Measurements from ENCODE around the gene TEC. TPM values are rescaled to one million over a fixed set of nuclear protein-coding genes. Genes with fewer than 3 reads are reported as not detected.

The TEC gene
- total and polyA plus RNA-seq, 2 experiments from 2014 or later, result 2.9 to 3.0 TPM

DNA sequence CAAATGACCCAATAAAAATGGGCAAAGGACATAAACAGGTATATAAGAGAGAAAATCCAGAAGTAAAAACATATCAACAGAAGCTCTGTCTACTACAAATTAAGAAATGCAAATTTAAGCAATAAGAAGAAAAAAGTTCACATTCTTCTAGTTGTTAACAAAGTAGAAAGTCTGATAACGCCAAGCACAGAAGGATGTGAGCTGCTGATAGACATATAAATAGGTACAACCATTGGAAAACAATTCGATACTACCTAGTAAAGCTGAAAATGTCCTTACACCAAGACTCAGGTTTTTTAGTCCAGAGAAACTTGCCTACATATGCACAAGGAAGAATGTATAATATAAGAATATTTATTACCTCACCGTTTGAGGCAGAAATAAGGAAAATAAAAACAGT is 35.9 kb upstream of the TEC start:
- ATAC-seq (no peak), DNase-seq (ENCODE audit: low spot score) (no peak)
- Histone ChIP-seq H3K36me3 (ENCODE audit: insufficient read depth) (no peaks in the 10 kb centered on the region), H4K20me1 (replicated peaks; ENCODE audit: insufficient read depth) (no peaks in the 10 kb centered on the region), H3K4me2 (no peak overlapping the region), H3K27me3 (ENCODE audit: insufficient read depth) (no peaks in the 10 kb centered on the region), H2AFZ (no peak overlapping the region), H3K9me2 (ENCODE audit: insufficient read depth) (no peaks in the 10 kb centered on the region), H3K79me2 (replicated peaks; ENCODE audit: insufficient read depth) (no peaks in the 10 kb centered on the region), H3F3A (replicated peaks; ENCODE audit: low read depth) (no peaks in the 10 kb centered on the region), H3K27ac (ENCODE audit: low read depth) (no peak overlapping the region), H3K4me3 (no peak overlapping the region), H3K4me1 (ENCODE audit: insufficient read depth) (no peaks in the 10 kb centered on the region)
- Mint-ChIP-seq H3K9me3 (no peaks in the 10 kb centered on the region), H3K27me3 (ENCODE audit: insufficient read depth, low read depth, poor library complexity) (no peaks in the 10 kb centered on the region), H3K36me3 (ENCODE audit: low read depth) (no peaks in the 10 kb centered on the region), H3K4me3 (no peak overlapping the region), H3K27ac (no peak overlapping the region), H3K4me1 (peaks cover 2% of the 10 kb centered on the region; the same call in 1 of the 3 replicates)
- TF ChIP-seq, protein P1, sequence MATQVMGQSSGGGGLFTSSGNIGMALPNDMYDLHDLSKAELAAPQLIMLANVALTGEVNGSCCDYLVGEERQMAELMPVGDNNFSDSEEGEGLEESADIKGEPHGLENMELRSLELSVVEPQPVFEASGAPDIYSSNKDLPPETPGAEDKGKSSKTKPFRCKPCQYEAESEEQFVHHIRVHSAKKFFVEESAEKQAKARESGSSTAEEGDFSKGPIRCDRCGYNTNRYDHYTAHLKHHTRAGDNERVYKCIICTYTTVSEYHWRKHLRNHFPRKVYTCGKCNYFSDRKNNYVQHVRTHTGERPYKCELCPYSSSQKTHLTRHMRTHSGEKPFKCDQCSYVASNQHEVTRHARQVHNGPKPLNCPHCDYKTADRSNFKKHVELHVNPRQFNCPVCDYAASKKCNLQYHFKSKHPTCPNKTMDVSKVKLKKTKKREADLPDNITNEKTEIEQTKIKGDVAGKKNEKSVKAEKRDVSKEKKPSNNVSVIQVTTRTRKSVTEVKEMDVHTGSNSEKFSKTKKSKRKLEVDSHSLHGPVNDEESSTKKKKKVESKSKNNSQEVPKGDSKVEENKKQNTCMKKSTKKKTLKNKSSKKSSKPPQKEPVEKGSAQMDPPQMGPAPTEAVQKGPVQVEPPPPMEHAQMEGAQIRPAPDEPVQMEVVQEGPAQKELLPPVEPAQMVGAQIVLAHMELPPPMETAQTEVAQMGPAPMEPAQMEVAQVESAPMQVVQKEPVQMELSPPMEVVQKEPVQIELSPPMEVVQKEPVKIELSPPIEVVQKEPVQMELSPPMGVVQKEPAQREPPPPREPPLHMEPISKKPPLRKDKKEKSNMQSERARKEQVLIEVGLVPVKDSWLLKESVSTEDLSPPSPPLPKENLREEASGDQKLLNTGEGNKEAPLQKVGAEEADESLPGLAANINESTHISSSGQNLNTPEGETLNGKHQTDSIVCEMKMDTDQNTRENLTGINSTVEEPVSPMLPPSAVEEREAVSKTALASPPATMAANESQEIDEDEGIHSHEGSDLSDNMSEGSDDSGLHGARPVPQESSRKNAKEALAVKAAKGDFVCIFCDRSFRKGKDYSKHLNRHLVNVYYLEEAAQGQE (IDR thresholded peaks at IDR 0.05; ENCODE audit: unreplicated experiment), result no peak
- TF ChIP-seq EZH2phosphoT487 (IDR thresholded peaks at IDR 0.05; ENCODE audit: unreplicated experiment) (no peak), NANOG (IDR thresholded peaks at IDR 0.05; ENCODE audit: borderline replicate concordance) (no peak), STAT1 (IDR thresholded peaks at IDR 0.05; ENCODE audit: unreplicated experiment) (no peak), ZNF331 (CRISPR knock-in tag; IDR thresholded peaks at IDR 0.05; ENCODE audit: low read depth) (no peak), JUNB (IDR thresholded peaks at IDR 0.05; ENCODE audit: unreplicated experiment) (no peak)
- TF ChIP-seq, protein P2, sequence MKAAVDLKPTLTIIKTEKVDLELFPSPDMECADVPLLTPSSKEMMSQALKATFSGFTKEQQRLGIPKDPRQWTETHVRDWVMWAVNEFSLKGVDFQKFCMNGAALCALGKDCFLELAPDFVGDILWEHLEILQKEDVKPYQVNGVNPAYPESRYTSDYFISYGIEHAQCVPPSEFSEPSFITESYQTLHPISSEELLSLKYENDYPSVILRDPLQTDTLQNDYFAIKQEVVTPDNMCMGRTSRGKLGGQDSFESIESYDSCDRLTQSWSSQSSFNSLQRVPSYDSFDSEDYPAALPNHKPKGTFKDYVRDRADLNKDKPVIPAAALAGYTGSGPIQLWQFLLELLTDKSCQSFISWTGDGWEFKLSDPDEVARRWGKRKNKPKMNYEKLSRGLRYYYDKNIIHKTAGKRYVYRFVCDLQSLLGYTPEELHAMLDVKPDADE (IDR thresholded peaks at IDR 0.05), result no peak
- TF ChIP-seq, protein P3, sequence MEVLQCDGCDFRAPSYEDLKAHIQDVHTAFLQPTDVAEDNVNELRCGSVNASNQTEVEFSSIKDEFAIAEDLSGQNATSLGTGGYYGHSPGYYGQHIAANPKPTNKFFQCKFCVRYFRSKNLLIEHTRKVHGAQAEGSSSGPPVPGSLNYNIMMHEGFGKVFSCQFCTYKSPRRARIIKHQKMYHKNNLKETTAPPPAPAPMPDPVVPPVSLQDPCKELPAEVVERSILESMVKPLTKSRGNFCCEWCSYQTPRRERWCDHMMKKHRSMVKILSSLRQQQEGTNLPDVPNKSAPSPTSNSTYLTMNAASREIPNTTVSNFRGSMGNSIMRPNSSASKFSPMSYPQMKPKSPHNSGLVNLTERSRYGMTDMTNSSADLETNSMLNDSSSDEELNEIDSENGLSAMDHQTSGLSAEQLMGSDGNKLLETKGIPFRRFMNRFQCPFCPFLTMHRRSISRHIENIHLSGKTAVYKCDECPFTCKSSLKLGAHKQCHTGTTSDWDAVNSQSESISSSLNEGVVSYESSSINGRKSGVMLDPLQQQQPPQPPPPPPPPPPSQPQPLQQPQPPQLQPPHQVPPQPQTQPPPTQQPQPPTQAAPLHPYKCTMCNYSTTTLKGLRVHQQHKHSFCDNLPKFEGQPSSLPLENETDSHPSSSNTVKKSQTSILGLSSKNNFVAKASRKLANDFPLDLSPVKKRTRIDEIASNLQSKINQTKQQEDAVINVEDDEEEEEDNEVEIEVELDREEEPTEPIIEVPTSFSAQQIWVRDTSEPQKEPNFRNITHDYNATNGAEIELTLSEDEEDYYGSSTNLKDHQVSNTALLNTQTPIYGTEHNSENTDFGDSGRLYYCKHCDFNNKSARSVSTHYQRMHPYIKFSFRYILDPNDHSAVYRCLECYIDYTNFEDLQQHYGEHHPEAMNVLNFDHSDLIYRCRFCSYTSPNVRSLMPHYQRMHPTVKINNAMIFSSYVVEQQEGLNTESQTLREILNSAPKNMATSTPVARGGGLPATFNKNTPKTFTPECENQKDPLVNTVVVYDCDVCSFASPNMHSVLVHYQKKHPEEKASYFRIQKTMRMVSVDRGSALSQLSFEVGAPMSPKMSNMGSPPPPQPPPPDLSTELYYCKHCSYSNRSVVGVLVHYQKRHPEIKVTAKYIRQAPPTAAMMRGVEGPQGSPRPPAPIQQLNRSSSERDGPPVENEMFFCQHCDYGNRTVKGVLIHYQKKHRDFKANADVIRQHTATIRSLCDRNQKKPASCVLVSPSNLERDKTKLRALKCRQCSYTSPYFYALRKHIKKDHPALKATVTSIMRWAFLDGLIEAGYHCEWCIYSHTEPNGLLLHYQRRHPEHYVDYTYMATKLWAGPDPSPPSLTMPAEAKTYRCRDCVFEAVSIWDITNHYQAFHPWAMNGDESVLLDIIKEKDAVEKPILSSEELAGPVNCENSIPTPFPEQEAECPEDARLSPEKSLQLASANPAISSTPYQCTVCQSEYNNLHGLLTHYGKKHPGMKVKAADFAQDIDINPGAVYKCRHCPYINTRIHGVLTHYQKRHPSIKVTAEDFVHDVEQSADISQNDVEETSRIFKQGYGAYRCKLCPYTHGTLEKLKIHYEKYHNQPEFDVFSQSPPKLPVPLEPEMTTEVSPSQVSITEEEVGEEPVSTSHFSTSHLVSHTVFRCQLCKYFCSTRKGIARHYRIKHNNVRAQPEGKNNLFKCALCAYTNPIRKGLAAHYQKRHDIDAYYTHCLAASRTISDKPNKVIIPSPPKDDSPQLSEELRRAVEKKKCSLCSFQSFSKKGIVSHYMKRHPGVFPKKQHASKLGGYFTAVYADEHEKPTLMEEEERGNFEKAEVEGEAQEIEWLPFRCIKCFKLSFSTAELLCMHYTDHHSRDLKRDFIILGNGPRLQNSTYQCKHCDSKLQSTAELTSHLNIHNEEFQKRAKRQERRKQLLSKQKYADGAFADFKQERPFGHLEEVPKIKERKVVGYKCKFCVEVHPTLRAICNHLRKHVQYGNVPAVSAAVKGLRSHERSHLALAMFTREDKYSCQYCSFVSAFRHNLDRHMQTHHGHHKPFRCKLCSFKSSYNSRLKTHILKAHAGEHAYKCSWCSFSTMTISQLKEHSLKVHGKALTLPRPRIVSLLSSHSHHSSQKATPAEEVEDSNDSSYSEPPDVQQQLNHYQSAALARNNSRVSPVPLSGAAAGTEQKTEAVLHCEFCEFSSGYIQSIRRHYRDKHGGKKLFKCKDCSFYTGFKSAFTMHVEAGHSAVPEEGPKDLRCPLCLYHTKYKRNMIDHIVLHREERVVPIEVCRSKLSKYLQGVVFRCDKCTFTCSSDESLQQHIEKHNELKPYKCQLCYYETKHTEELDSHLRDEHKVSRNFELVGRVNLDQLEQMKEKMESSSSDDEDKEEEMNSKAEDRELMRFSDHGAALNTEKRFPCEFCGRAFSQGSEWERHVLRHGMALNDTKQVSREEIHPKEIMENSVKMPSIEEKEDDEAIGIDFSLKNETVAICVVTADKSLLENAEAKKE (CRISPR knock-in tag; IDR thresholded peaks at IDR 0.05), result no peak
- TF ChIP-seq, protein P4, sequence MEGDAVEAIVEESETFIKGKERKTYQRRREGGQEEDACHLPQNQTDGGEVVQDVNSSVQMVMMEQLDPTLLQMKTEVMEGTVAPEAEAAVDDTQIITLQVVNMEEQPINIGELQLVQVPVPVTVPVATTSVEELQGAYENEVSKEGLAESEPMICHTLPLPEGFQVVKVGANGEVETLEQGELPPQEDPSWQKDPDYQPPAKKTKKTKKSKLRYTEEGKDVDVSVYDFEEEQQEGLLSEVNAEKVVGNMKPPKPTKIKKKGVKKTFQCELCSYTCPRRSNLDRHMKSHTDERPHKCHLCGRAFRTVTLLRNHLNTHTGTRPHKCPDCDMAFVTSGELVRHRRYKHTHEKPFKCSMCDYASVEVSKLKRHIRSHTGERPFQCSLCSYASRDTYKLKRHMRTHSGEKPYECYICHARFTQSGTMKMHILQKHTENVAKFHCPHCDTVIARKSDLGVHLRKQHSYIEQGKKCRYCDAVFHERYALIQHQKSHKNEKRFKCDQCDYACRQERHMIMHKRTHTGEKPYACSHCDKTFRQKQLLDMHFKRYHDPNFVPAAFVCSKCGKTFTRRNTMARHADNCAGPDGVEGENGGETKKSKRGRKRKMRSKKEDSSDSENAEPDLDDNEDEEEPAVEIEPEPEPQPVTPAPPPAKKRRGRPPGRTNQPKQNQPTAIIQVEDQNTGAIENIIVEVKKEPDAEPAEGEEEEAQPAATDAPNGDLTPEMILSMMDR (conservative IDR thresholded peaks at IDR 0.05; ENCODE audit: low read depth in 2 of 2), result no peak
